Neural cell (in vitro differentiated cells): ENCODE results near the gene BUD23. TPM values are rescaled to one million over a fixed set of nuclear protein-coding genes. Genes with fewer than 3 reads are reported as not detected.

Experiments
- H2AFZ ChIP-seq: fragments of 200-600, 300-800 bp; sonication (generic), shearing (Covaris generic); 2 replicates; pipeline ENCODE4 v1.6.0; 2014; ENCODE audit warnings: low read depth, mild to moderate bottlenecking, antibody characterized with exemption, low read length, moderate library complexity
- H3F3A ChIP-seq: fragments of 200-600 bp; shearing (Covaris generic); 2 replicates; pipeline ENCODE4 v1.6.1; 2016; ENCODE audit warnings: mild to moderate bottlenecking, moderate library complexity, mixed read lengths, antibody characterized with exemption, low read length; ENCODE audit not compliant: insufficient read depth, poor library complexity, severe bottlenecking
- H3K27ac ChIP-seq: fragments of 200-600, 300-800 bp; sonication (generic), shearing (Covaris generic); 2 replicates; pipeline ENCODE4 v1.5.1; 2014; ENCODE audit warnings: mild to moderate bottlenecking, low read length, moderate library complexity
- H3K27me3 ChIP-seq: fragments of 300-800, 200-600 bp; sonication (generic), shearing (Covaris generic); 2 replicates; pipeline ENCODE4 v1.6.0; 2014; ENCODE audit warnings: mild to moderate bottlenecking, low read depth, low read length, moderate library complexity; ENCODE audit not compliant: insufficient read depth
- H3K36me3 ChIP-seq: fragments of 300-800, 200-600 bp; sonication (generic), shearing (Covaris generic); 2 replicates; pipeline ENCODE4 v1.5.1; 2014; ENCODE audit warnings: mild to moderate bottlenecking, antibody characterized with exemption, low read length, moderate library complexity; ENCODE audit not compliant: insufficient read depth
- H3K4me2 ChIP-seq: fragments of 300-800, 200-600 bp; sonication (generic), shearing (Covaris generic); 2 replicates; pipeline ENCODE4 v1.6.0; 2014; ENCODE audit warnings: mild to moderate bottlenecking, low read length
- H3K4me3 ChIP-seq: fragments of 300-800, 200-600 bp; sonication (generic), shearing (Covaris generic); 2 replicates; pipeline ENCODE4 v1.5.1; 2014; ENCODE audit warnings: mild to moderate bottlenecking, low read length, moderate library complexity
- H3K79me2 ChIP-seq: fragments of 200-600 bp; shearing (Covaris generic); replicated peaks from 2 replicates; pipeline ENCODE4 v1.6.0; 2014; ENCODE audit warnings: mild to moderate bottlenecking, low read length, moderate library complexity; ENCODE audit not compliant: insufficient read depth
- H3K9ac ChIP-seq: fragments of 300-800, 200-600 bp; sonication (generic), shearing (Covaris generic); 2 replicates; pipeline ENCODE4 v1.6.1; 2016; ENCODE audit warnings: mild to moderate bottlenecking, low read length, mixed read lengths
- H3K9me2 ChIP-seq: fragments of 200-600 bp; shearing (Covaris generic); 2 replicates; pipeline ENCODE4 v1.6.1; 2016; ENCODE audit warnings: mild to moderate bottlenecking, low read length, mixed read lengths; ENCODE audit not compliant: insufficient read depth
- H3K9me3 ChIP-seq: fragments of 200-600, 300-800 bp; sonication (generic), shearing (Covaris generic); 2 replicates; pipeline ENCODE4 v1.6.1; 2016; ENCODE audit warnings: mild to moderate bottlenecking, mixed run types, low read length, moderate library complexity, mixed read lengths
- H4K20me1 ChIP-seq: fragments of 200-600 bp; shearing (Covaris generic); 2 replicates; pipeline ENCODE4 v1.6.1; 2016; ENCODE audit warnings: mild to moderate bottlenecking, mixed run types; ENCODE audit not compliant: insufficient read depth
- CTCF ChIP-seq: fragments of 450-650 bp; IDR thresholded peaks from 2 replicates; pipeline ENCODE4 v1.5.1; 2014; ENCODE audit warnings: antibody characterized with exemption, mild to moderate bottlenecking, moderate library complexity; ENCODE audit not compliant: poor library complexity, severe bottlenecking
- EP300 ChIP-seq: fragments of 450-650 bp; conservative IDR thresholded peaks from 2 replicates; pipeline ENCODE4 v1.6.1; 2014; ENCODE audit warnings: antibody characterized with exemption, mild to moderate bottlenecking, moderate library complexity; ENCODE audit not compliant: poor library complexity, severe bottlenecking
- EZH2 ChIP-seq: fragments of 200-600, 300-800 bp; shearing (Covaris generic), sonication (generic); IDR thresholded peaks from 2 replicates; pipeline ENCODE4 v1.6.1; 2014; ENCODE audit warnings: antibody characterized with exemption, low read length, borderline replicate concordance, mild to moderate bottlenecking; ENCODE audit not compliant: insufficient read depth, poor library complexity, severe bottlenecking
- MXI1 ChIP-seq: fragments of 450-650 bp; conservative IDR thresholded peaks from 2 replicates; pipeline ENCODE4 v1.6.1; 2014; ENCODE audit warnings: antibody characterized with exemption, mild to moderate bottlenecking; ENCODE audit not compliant: poor library complexity, severe bottlenecking
- POLR2AphosphoS5 ChIP-seq: IDR thresholded peaks from 2 replicates; pipeline ENCODE4 v1.6.1; 2012
- RAD21 ChIP-seq: fragments of 450-650 bp; conservative IDR thresholded peaks from 2 replicates; pipeline ENCODE4 v1.6.1; 2014; ENCODE audit warnings: antibody characterized with exemption, mild to moderate bottlenecking, moderate library complexity
- REST ChIP-seq: IDR thresholded peaks from 2 replicates; pipeline ENCODE4 v1.6.1; 2012; ENCODE audit warnings: borderline replicate concordance
- SMC3 ChIP-seq: fragments of 450-650 bp; conservative IDR thresholded peaks from 2 replicates; pipeline ENCODE4 v1.6.1; 2014; ENCODE audit warnings: antibody characterized with exemption, mild to moderate bottlenecking, moderate library complexity; ENCODE audit not compliant: poor library complexity
- TAF1 ChIP-seq: IDR thresholded peaks from 2 replicates; pipeline ENCODE4 v1.6.1; 2012; ENCODE audit warnings: low read depth
- polyA plus RNA-seq: library from polyadenylated mRNA; depleted of rRNA; stranded (reverse); fragments of >200 nt; gene quantifications from 2 replicates; pipeline ENCODE4 v1.2.3, GENCODE V29; 2014

BUD23 gene
- polyA plus RNA-seq, 1 donor from 2014 or later: 82.9 TPM

- Histone ChIP-seq H3K27me3 (no peaks in the 10 kb centered on the region), H4K20me1 (no peaks in the 10 kb centered on the region), H3K9me3 (no peaks in the 10 kb centered on the region), H3F3A (no peaks in the 10 kb centered on the region), H3K4me2 (no peak overlapping the region), H3K79me2 (no peaks in the 10 kb centered on the region), H2AFZ (no peak overlapping the region), H3K9ac (no peak overlapping the region), H3K4me3 (no peak overlapping the region), H3K9me2 (no peaks in the 10 kb centered on the region), H3K27ac (no peak overlapping the region), H3K36me3 (no peaks in the 10 kb centered on the region)
- TF ChIP-seq MXI1 (no peak), REST (no peak), CTCF (no peak), RAD21 (no peak)
These were observed 56.8 kb downstream of the BUD23 start for GRCh38 chr7:73740212-73740611.

GRCh38 chr7:73740771-73741170 lies 57.4 kb downstream of the BUD23 start:
- no peaks in the 10 kb centered on the region for H3K79me2 ChIP-seq
- no peaks in the 10 kb centered on the region for H3K9me3 ChIP-seq
- H4K20me1 ChIP-seq: no peaks in the 10 kb centered on the region
- no peak for TF ChIP-seq TAF1
- no peak for TF ChIP-seq CTCF
- no peak for TF ChIP-seq MXI1
- no peak for TF ChIP-seq EZH2
- TF ChIP-seq POLR2AphosphoS5: no peak
- TF ChIP-seq REST: no peak
- no peak for TF ChIP-seq RAD21
- TF ChIP-seq EP300: no peak
- TF ChIP-seq SMC3: no peak
- no peak overlapping the region for H3K27ac ChIP-seq
- no peak overlapping the region for H3K4me3 ChIP-seq
- H3K27me3 ChIP-seq: no peaks in the 10 kb centered on the region
- H3K4me2 ChIP-seq: no peak overlapping the region
- no peaks in the 10 kb centered on the region for H3F3A ChIP-seq
- H3K36me3 ChIP-seq: no peaks in the 10 kb centered on the region
- no peak overlapping the region for H3K9ac ChIP-seq
- H2AFZ ChIP-seq: no peak overlapping the region
- H3K9me2 ChIP-seq: no peaks in the 10 kb centered on the region
